HG03354 (cell line): ENCODE measurements around the gene MRPL1.
"Not testable (repeated sequence)": the region's sequence is repeated elsewhere in the genome, so short reads cannot be mapped to it uniquely, and the experiment has no call there.

Experiments
- ATAC-seq: cut with Tn5 transposase; IDR thresholded peaks from one replicate; pipeline ENCODE4 v1.9.1; 2021; ENCODE audit warnings: mild to moderate bottlenecking; ENCODE audit not compliant: unreplicated experiment, poor library complexity, severe bottlenecking

Gene MRPL1

GRCh38 chr4:77959566-77960338 lies 97.1 kb downstream of the MRPL1 start:
- no peak for ATAC-seq

- ATAC-seq, result no peak
Observed at GRCh38 chr4:77960367-77960766, 97.7 kb downstream of the MRPL1 start.

- ATAC-seq, result no peak
Observed at GRCh38 chr4:77963004-77963403, 100.4 kb downstream of the MRPL1 start.

GRCh38 chr4:77973657-77974056 lies 111.0 kb downstream of the MRPL1 start:
- not testable (repeated sequence) for ATAC-seq

GRCh38 chr4:77982900-77983540 lies 120.4 kb downstream of the MRPL1 start:
- not testable (repeated sequence) for ATAC-seq

- ATAC-seq, result not testable (repeated sequence)
Observed at GRCh38 chr4:77983612-77984311, 121.1 kb downstream of the MRPL1 start.

- no peak for ATAC-seq
Observed at GRCh38 chr4:77989968-77990367, 127.3 kb downstream of the MRPL1 start.

- ATAC-seq, result no peak
Observed at GRCh38 chr4:77990456-77990855, 127.8 kb downstream of the MRPL1 start.

GRCh38 chr4:77990904-77991358 lies 128.3 kb downstream of the MRPL1 start:
- no peak for ATAC-seq

GRCh38 chr4:77992581-77992980 lies 130.0 kb downstream of the MRPL1 start:
- ATAC-seq, result no peak

GRCh38 chr4:77994194-77994721 lies 131.6 kb downstream of the MRPL1 start:
- ATAC-seq, result peak; percentile 80

- ATAC-seq, result no peak
Observed at GRCh38 chr4:77996076-77996475, 133.4 kb downstream of the MRPL1 start.

GRCh38 chr4:78001531-78001930 lies 138.9 kb downstream of the MRPL1 start:
- no peak for ATAC-seq

GRCh38 chr4:78002260-78002659 lies 139.6 kb downstream of the MRPL1 start:
- no peak for ATAC-seq
